Type B pancreatic cell (in vitro differentiated cells): ENCODE data around the gene SPRING1. TPM values are rescaled to one million over a fixed set of nuclear protein-coding genes. Genes with fewer than 3 reads are reported as not detected.

Source experiments
- DNase-seq: peaks from one replicate; pipeline ENCODE4 v3.0.0; 2021; ENCODE audit warnings: mixed read lengths; ENCODE audit not compliant: unreplicated experiment; ENCODE audit errors: extremely low spot score
- H3K27ac Mint-ChIP-seq: 2 replicates; pipeline ENCODE4 v1.8.0; 2021; ENCODE audit warnings: mild to moderate bottlenecking, mixed read lengths
- H3K27me3 Mint-ChIP-seq: 2 replicates; pipeline ENCODE4 v1.8.0; 2021; ENCODE audit warnings: mixed read lengths
- H3K36me3 Mint-ChIP-seq: 2 replicates; pipeline ENCODE4 v1.8.0; 2021; ENCODE audit warnings: mixed read lengths
- H3K4me1 Mint-ChIP-seq: one replicate; pipeline ENCODE4 v1.8.0; 2021; ENCODE audit warnings: mixed read lengths; ENCODE audit not compliant: unreplicated experiment
- H3K4me3 Mint-ChIP-seq: 2 replicates; pipeline ENCODE4 v1.8.0; 2021; ENCODE audit warnings: mild to moderate bottlenecking, mixed read lengths
- H3K9me3 Mint-ChIP-seq: 2 replicates; pipeline ENCODE4 v1.8.0; 2021; ENCODE audit warnings: mixed read lengths
- total RNA-seq: library from RNA; stranded (reverse); gene quantifications from 2 replicates; pipeline ENCODE4 v1.2.1, GENCODE V29; 2021; ENCODE audit warnings: low replicate concordance
- TF ChIP-seq, protein P1 (sequence below): fragments of 200-600 bp; sonication (generic); conservative IDR thresholded peaks from 2 replicates; pipeline ENCODE4 v1.5.0; 2021; ENCODE audit warnings: antibody characterized with exemption, mild to moderate bottlenecking

The SPRING1 gene
- total RNA-seq, 1 donor from 2014 or later, result 48.6 TPM

DNA sequence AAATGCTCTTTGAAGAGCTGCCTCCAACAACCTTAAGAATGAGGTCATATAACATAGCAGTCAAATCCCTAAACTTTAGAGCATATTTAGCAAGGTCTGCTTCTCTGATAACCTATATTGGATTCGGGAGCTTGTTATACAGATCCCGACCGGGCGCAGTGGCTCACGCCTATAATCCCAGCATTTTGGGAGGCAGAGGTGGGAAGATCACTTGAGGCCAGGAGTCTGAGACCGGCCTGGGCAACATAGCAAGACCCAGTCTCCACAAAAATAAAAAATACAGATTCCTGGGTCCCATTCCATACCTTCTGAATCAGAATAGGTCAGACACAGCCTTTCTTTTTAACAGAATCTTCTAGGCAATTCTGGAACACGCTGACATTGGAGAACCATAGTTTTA, 46.7 kb downstream of the SPRING1 start:
- no peaks in the 10 kb centered on the region for H3K36me3 Mint-ChIP-seq
- H3K4me1 Mint-ChIP-seq, result peaks cover 18% of the 10 kb centered on the region
- no peak overlapping the region for H3K27ac Mint-ChIP-seq
- H3K9me3 Mint-ChIP-seq, result no peaks in the 10 kb centered on the region
- TF ChIP-seq, protein P1, sequence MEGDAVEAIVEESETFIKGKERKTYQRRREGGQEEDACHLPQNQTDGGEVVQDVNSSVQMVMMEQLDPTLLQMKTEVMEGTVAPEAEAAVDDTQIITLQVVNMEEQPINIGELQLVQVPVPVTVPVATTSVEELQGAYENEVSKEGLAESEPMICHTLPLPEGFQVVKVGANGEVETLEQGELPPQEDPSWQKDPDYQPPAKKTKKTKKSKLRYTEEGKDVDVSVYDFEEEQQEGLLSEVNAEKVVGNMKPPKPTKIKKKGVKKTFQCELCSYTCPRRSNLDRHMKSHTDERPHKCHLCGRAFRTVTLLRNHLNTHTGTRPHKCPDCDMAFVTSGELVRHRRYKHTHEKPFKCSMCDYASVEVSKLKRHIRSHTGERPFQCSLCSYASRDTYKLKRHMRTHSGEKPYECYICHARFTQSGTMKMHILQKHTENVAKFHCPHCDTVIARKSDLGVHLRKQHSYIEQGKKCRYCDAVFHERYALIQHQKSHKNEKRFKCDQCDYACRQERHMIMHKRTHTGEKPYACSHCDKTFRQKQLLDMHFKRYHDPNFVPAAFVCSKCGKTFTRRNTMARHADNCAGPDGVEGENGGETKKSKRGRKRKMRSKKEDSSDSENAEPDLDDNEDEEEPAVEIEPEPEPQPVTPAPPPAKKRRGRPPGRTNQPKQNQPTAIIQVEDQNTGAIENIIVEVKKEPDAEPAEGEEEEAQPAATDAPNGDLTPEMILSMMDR, result no peak
- no peak overlapping the region for H3K4me3 Mint-ChIP-seq
- no peak for DNase-seq
- H3K27me3 Mint-ChIP-seq, result peaks cover 49% of the 10 kb centered on the region

DNA sequence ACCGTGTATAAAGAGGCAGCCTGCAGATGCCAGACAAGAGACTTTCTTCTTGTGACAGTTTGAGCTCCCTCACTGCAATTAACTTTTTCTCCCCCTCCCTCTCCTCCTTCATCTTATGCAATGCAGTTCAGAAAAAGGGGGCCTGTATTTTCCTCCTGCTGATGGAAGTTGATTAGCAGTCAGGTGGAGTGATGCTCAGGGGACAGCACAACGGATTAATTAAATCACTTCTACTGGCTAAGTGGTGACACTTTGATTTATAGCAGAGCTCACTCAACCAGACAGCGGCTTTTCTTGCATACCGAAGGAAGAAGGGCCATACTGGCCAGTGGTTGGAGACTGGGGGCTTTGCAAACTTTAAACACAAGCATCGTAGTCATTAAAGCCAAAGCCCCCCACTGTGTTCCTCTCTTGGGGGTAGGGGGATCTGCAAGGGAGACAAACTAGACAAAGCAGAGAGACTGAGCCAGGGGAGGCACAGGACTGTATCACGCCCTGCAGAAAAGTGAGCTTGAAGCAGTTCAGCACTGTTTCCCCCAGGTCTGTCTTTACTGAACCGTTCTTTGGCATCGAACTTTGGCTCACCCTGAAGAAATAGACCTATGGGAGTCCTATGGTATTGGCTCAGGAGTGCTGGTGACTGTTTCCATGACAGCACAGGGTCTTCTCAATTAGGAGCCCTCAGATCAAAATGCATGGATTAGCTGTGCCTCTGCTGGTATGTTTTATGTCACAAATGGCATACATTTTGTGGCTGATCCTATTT, 47.7 kb downstream of the SPRING1 start:
- peaks cover 15% of the 10 kb centered on the region for H3K4me1 Mint-ChIP-seq
- no peak for DNase-seq
- no peak overlapping the region for H3K4me3 Mint-ChIP-seq
- TF ChIP-seq, protein P1, result no peak
- no peaks in the 10 kb centered on the region for H3K9me3 Mint-ChIP-seq
- H3K36me3 Mint-ChIP-seq, result no peaks in the 10 kb centered on the region
- no peak overlapping the region for H3K27ac Mint-ChIP-seq
- H3K27me3 Mint-ChIP-seq, result peaks cover 43% of the 10 kb centered on the region

DNA sequence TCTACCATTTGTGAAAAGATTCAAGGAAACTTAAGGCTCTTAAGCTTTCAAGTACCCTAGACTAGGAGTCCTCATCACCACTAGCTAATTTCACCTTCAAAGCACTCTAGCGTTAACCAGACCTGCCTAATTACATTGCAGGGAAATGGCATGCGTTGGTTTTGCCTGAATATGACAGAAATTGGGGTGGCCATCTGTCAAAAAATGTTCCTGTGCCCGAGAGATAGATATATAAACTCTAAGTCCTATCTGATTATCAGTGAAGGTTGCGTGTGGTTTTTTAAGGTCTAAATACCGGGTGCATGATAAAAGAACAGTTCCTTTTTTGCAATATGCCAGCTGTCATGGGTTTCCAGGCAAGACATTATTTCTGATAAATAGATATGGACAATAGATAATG, 48.3 kb downstream of the SPRING1 start:
- H3K27me3 Mint-ChIP-seq, result peaks cover 37% of the 10 kb centered on the region
- TF ChIP-seq, protein P1, result no peak
- no peaks in the 10 kb centered on the region for H3K9me3 Mint-ChIP-seq
- no peak overlapping the region for H3K27ac Mint-ChIP-seq
- DNase-seq, result no peak
- no peak overlapping the region for H3K4me3 Mint-ChIP-seq
- peaks cover 15% of the 10 kb centered on the region for H3K4me1 Mint-ChIP-seq
- no peaks in the 10 kb centered on the region for H3K36me3 Mint-ChIP-seq

Other genes with a start within 250 kb of the SPRING1 start
- gene MAP1LC3B2, start 178.7 kb downstream of the SPRING1 start, total RNA-seq, result 1.0 TPM in 1 of 2 replicates, not detected in the other
- gene RNFT2, start 246 bp upstream of the SPRING1 start, total RNA-seq, result 8.7 and 25.0 TPM in 2 replicates
- 1.9 and 6.6 TPM in 2 replicates for gene HRK, start 143.4 kb upstream of the SPRING1 start, total RNA-seq
- 27.7 and 28.2 TPM in 2 replicates for gene FBXW8, start 172.9 kb upstream of the SPRING1 start, total RNA-seq